Osteoblast (primary cell): ENCODE data around the gene COPA. TPM values are rescaled to one million over a fixed set of nuclear protein-coding genes. Genes with fewer than 3 reads are reported as not detected.

Experiments
- DNase-seq: peaks from one replicate; pipeline ENCODE4 v3.0.0; 2011; ENCODE audit warnings: low spot score, mixed read lengths; ENCODE audit not compliant: insufficient read length; ENCODE audit errors: missing footprints
- H2AFZ ChIP-seq: 2 replicates; pipeline ENCODE4 v1.6.0; 2011; ENCODE audit warnings: mild to moderate bottlenecking, low read length
- H3K27ac ChIP-seq: 2 replicates; pipeline ENCODE4 v1.5.1; 2011; ENCODE audit warnings: mild to moderate bottlenecking, low read depth, low read length, moderate library complexity
- H3K27me3 ChIP-seq: 2 replicates; pipeline ENCODE4 v1.6.0; 2012; ENCODE audit warnings: mild to moderate bottlenecking, control low read depth, inconsistent platforms, low read length, moderate library complexity; ENCODE audit not compliant: insufficient read depth
- H3K36me3 ChIP-seq: 2 replicates; pipeline ENCODE4 v1.5.1; 2011; ENCODE audit warnings: mild to moderate bottlenecking, low read length, control low read depth, moderate library complexity; ENCODE audit not compliant: insufficient read depth
- H3K4me1 ChIP-seq: 2 replicates; pipeline ENCODE4 v1.5.1; 2011; ENCODE audit warnings: mild to moderate bottlenecking, low read length, control low read depth, moderate library complexity; ENCODE audit not compliant: insufficient read depth
- H3K4me2 ChIP-seq: 2 replicates; pipeline ENCODE4 v1.6.0; 2011; ENCODE audit warnings: mild to moderate bottlenecking, low read length; ENCODE audit not compliant: insufficient read depth
- H3K4me3 ChIP-seq: fragments of 200-600 bp; sonication (generic); 3 replicates; pipeline ENCODE4 v1.5.1; 2012; ENCODE audit warnings: mild to moderate bottlenecking, low read length, inconsistent platforms; ENCODE audit not compliant: insufficient read depth
- H3K79me2 ChIP-seq: 2 replicates; pipeline ENCODE4 v1.6.0; 2012; ENCODE audit warnings: mild to moderate bottlenecking, low read length, control low read depth, inconsistent platforms; ENCODE audit not compliant: insufficient read depth
- H3K9me3 ChIP-seq: 2 replicates; pipeline ENCODE4 v1.5.1; 2011; ENCODE audit warnings: low read depth, low read length, control low read depth
- H4K20me1 ChIP-seq: 2 replicates; pipeline ENCODE4 v1.6.0; 2012; ENCODE audit warnings: mild to moderate bottlenecking, low read length, control low read depth; ENCODE audit not compliant: insufficient read depth
- CTCF ChIP-seq: IDR thresholded peaks from 2 replicates; pipeline ENCODE4 v1.5.1; 2011; ENCODE audit warnings: mild to moderate bottlenecking, low read depth, low read length, moderate library complexity; ENCODE audit errors: extremely low read depth
- small RNA-seq: library from RNA; depleted of rRNA; stranded (forward); fragments of <200 nt; gene quantifications from one replicate; pipeline ENCODE3, GENCODE V24; 2012
- total RNA-seq: library from RNA; depleted of rRNA; stranded (reverse); fragments of >200 nt; gene quantifications from 2 replicates; pipeline ENCODE4 v1.2.3, GENCODE V29; 2012

The COPA gene
- total RNA-seq, 1 donor, result 282 TPM

GRCh38 chr1:160244209-160244608 is 98.8 kb downstream of the COPA start:
- H3K27me3 ChIP-seq, result no peaks in the 10 kb centered on the region
- H4K20me1 ChIP-seq, result peaks cover 33% of the 10 kb centered on the region
- H2AFZ ChIP-seq, result no peak overlapping the region
- no peak for DNase-seq
- H3K79me2 ChIP-seq, result peaks cover 62% of the 10 kb centered on the region
- H3K4me3 ChIP-seq, result no peak overlapping the region
- H3K36me3 ChIP-seq, result peaks cover 30% of the 10 kb centered on the region
- H3K9me3 ChIP-seq, result no peaks in the 10 kb centered on the region
- no peak overlapping the region for H3K4me2 ChIP-seq
- H3K27ac ChIP-seq, result no peak overlapping the region
- TF ChIP-seq CTCF, result no peak
- H3K4me1 ChIP-seq, result no peaks in the 10 kb centered on the region

DNA sequence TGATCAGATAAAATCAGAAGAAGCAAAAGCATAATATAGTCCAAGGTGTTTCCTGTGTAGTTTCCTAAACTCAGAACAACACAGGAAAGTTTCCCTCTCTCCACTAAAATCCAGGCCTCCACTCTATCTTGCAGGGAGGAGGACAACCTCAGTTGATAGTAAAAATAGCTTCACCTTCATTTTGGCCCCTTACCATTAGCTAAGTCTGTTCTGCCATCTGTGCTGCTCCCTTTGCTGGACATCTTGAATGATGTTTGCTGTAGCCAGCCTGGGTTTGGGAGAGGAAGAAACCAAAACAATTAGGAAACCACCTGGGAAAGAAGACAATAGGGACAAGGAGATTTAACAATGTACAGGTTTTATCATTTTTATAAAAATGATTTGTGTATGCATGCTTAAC is 99.3 kb downstream of the COPA start:
- Histone ChIP-seq H2AFZ (no peak overlapping the region), H4K20me1 (peaks cover 33% of the 10 kb centered on the region), H3K4me2 (no peak overlapping the region), H3K27ac (no peak overlapping the region), H3K4me3 (no peak overlapping the region), H3K79me2 (peaks cover 61% of the 10 kb centered on the region), H3K4me1 (no peaks in the 10 kb centered on the region), H3K9me3 (no peaks in the 10 kb centered on the region), H3K27me3 (no peaks in the 10 kb centered on the region), H3K36me3 (peaks cover 34% of the 10 kb centered on the region)
- DNase-seq, result no peak
- no peak for TF ChIP-seq CTCF

DNA sequence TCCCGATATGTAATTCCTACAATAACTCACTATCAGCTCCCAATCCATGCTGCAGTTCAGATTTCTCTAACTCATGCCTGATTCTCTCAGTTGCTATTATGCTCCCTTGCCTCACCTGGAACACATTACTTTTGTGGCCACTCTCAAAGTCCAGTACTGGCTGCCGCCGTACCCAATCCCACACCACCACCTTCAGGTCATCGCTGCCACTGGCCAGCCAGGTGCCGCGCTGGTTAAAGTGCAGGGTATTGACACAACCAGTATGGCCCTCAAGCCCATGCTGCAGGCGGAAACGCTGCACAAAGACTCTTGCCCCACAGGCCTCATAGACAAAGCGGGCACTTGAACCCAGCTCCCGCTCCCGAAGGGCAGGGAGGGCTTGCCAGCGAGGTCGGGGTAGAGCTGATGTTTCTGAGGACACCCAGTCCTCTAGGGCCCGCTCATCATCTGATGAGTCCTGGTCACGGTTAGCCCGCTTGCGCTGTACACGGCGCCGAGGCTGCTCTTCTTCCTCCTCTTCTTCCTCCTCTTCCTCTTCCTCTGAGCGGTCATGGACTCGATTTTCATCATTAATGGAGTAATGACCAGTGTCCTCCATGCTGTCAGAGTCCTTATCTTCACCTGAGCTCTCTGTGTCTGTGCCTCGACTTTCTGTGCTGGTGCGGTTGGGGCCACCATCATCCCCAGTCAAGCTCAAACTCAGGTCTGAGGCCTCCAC is 103.3 kb downstream of the COPA start:
- H3K27me3 ChIP-seq, result no peaks in the 10 kb centered on the region
- H3K27ac ChIP-seq, result no peak overlapping the region
- H3K79me2 ChIP-seq, result peaks cover 24% of the 10 kb centered on the region
- no peak for DNase-seq
- H2AFZ ChIP-seq, result no peak overlapping the region
- H3K4me1 ChIP-seq, result no peaks in the 10 kb centered on the region
- H3K9me3 ChIP-seq, result no peaks in the 10 kb centered on the region
- peaks cover 68% of the 10 kb centered on the region for H3K36me3 ChIP-seq
- no peak overlapping the region for H3K4me3 ChIP-seq
- TF ChIP-seq CTCF, result no peak
- H4K20me1 ChIP-seq, result peaks cover 14% of the 10 kb centered on the region
- no peak overlapping the region for H3K4me2 ChIP-seq

Small RNA genes within 50 kb of the gene (small RNA-seq; reads per million reads assigned to genes)
- not detected for gene RF00019
- gene RNU4-42P, result not detected

Other genes starting within 250 kb of the COPA start
- gene IGSF8, start 244.6 kb downstream of the COPA start, total RNA-seq, result 18.0 and 19.9 TPM in 2 replicates
- gene ATP1A2, start 227.5 kb downstream of the COPA start, total RNA-seq, result 0.72 and 1.2 TPM in 2 replicates
- not detected in 2 replicates for gene ATP1A4, start 191.6 kb downstream of the COPA start, total RNA-seq
- gene CASQ1, start 152.7 kb downstream of the COPA start, total RNA-seq, result 0.29 and 0.36 TPM in 2 replicates
- 200 and 217 TPM in 2 replicates for gene PEA15, start 137.9 kb downstream of the COPA start, total RNA-seq
- 107 and 112 TPM in 2 replicates for gene DCAF8, start 80.7 kb downstream of the COPA start, total RNA-seq
- 38.0 and 43.3 TPM in 2 replicates for gene PEX19, start 58.1 kb downstream of the COPA start, total RNA-seq
- gene NCSTN, start 133 bp upstream of the COPA start, total RNA-seq, result 147 and 165 TPM in 2 replicates
- under 0.01 TPM in 1 of 2 replicates, not detected in the other for gene NHLH1, start 23.8 kb upstream of the COPA start, total RNA-seq
- under 0.01 TPM in 1 of 2 replicates, not detected in the other for gene VANGL2, start 57.3 kb upstream of the COPA start, total RNA-seq
- not detected in 2 replicates for gene SLAMF6, start 180.0 kb upstream of the COPA start, total RNA-seq
- 0.29 and 0.36 TPM in 2 replicates for gene CD84, start 236.2 kb upstream of the COPA start, total RNA-seq